Mononuclear cell (primary cell): Measurements from ENCODE around the gene FMN1. TPM values are rescaled to one million over a fixed set of nuclear protein-coding genes. Genes with fewer than 3 reads are reported as not detected.
"Not testable (repeated sequence)": the region's sequence is repeated elsewhere in the genome, so short reads cannot be mapped to it uniquely, and the experiment has no call there.

Source experiments
- H3K27me3 ChIP-seq: 2 replicates; pipeline ENCODE4 v1.6.0; 2011; ENCODE audit warnings: low read length, control low read depth; ENCODE audit not compliant: insufficient read depth
- H3K4me1 ChIP-seq: 2 replicates; pipeline ENCODE4 v1.5.1; 2011; ENCODE audit warnings: mild to moderate bottlenecking, low read length, control low read depth; ENCODE audit not compliant: insufficient read depth
- H3K4me3 ChIP-seq: 2 replicates; pipeline ENCODE4 v1.5.1; 2011; ENCODE audit warnings: mild to moderate bottlenecking, low read length, moderate library complexity
- H3K9me3 ChIP-seq: 2 replicates; pipeline ENCODE4 v1.5.1; 2011; ENCODE audit warnings: low read depth, mild to moderate bottlenecking, control low read depth, low read length
- total RNA-seq: library from RNA; depleted of rRNA; stranded (reverse); fragments of >200 nt; gene quantifications from one replicate; pipeline ENCODE4 v1.2.3, GENCODE V29; 2012

Gene FMN1
- total RNA-seq, 1 donor: 31.2 TPM

DNA sequence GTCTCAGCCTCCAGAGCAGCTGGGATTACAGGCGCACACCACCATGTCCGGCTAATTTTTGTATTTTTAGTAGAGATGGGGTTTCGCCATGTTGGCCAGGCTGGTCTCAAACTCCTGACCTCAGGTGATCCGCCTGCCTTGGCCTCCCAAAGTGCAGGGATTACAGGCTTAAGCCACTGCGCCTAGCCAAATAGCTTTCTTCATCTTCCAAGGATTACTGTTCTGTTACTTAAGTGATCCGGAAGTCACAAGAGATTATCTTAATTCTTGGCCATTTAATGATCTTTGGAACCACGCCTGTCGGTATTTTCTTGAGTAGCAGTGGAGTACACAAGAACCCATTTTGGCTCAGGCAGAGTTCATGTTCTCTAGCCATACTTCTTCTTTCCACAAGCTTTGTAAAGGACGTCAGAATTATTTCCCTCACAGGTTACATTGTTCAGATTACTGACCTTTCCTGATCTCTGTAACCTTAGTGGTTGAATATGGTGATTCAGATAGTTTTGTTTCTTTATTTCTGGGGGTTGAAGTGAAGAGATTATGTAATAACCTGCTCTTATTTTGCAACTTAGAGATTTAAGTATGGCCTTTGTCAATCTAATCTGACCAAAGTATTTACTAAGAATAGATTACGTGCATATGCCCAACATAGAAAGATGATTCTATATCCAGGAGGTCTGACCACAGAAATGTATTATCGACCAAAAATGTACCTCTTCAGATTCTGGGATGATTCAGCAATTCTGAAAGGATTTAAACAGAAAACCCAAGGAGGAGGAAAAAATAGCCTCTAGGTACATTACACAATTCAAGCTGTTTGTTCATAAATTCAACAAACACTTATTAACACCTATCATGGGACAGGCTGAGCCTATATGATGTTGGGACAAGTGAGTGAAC lies 344.5 kb downstream of the FMN1 start:
- Histone ChIP-seq H3K27me3 (no peaks in the 10 kb centered on the region), H3K4me3 (no peak overlapping the region), H3K4me1 (peaks cover 8% of the 10 kb centered on the region), H3K9me3 (no peaks in the 10 kb centered on the region)

DNA sequence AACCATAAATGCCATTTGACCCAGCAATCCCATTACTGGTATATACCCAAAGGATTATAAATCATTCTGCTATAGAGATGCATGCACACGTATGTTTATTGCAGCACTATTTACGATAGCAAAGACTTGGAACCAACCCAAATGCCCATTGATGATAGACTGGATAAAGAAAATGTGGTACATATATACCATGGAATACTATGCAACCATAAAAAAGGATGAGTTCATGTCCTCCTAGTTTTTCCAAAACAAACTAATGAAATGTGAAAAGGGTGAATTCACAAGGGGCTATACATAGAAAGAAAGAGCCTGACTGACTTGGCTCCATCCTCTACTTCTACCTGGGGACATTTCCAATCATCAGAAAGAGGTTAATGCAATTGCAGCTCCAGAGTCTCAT lies 347.8 kb downstream of the FMN1 start:
- not testable (repeated sequence) for H3K4me1 ChIP-seq, H3K27me3 ChIP-seq, H3K9me3 ChIP-seq, H3K4me3 ChIP-seq

DNA sequence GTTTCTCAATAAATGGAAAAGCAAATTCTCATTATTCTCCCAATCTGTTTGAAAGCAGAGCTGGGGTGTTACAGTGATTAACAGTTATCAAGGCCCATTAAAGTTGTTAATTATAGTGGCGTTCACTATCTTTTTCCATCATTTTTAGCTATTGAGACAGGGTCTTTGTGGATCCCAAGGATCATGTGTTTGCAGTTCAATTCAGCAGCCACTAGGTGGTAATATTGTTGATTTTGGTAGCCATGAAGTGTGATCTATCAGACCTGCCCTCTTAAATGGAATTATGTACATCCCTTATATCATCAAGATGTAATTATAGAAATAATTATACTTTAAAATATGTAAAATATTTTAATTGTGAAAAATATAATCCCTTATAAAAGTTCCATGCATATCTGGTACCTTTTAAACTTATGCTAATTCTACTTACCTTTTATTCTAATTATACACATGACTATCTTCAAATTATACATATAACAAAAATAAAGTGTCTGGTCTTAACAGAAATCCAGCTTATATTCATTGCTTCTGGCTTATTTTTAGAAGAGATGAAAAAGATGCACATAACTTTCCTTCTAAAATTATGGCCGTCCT lies 350.3 kb downstream of the FMN1 start:
- H3K27me3 ChIP-seq: no peaks in the 10 kb centered on the region
- H3K9me3 ChIP-seq: no peaks in the 10 kb centered on the region
- no peak overlapping the region for H3K4me3 ChIP-seq
- no peaks in the 10 kb centered on the region for H3K4me1 ChIP-seq

DNA sequence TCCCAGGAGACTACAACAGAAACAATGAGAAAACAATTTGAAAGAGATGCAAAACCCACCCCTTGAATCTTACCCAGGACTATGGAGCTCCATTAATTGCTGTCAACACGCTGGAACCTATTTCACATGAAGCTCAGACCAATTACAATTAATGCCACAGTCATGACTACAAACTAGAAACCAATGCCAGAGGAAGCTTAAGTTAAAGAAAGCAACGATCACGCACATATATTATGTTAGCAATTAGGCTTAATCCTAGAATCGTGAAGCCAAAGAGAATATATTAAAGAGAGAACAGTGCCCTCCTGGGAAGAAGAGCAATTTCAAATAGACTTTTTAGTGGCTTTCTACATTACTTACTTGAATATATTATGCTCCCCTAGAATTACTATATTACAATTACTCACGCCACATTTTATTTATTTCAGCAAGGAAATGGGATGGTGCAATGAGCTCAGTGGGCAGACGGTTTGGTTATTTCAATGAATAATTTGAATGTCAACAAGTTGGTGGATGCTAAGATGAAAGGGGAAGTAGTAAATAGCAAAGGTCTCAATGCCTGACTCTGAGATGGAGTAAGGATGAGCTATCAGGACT lies 351.2 kb downstream of the FMN1 start:
- H3K4me1 ChIP-seq: no peaks in the 10 kb centered on the region
- no peak overlapping the region for H3K4me3 ChIP-seq
- no peaks in the 10 kb centered on the region for H3K27me3 ChIP-seq
- no peaks in the 10 kb centered on the region for H3K9me3 ChIP-seq

DNA sequence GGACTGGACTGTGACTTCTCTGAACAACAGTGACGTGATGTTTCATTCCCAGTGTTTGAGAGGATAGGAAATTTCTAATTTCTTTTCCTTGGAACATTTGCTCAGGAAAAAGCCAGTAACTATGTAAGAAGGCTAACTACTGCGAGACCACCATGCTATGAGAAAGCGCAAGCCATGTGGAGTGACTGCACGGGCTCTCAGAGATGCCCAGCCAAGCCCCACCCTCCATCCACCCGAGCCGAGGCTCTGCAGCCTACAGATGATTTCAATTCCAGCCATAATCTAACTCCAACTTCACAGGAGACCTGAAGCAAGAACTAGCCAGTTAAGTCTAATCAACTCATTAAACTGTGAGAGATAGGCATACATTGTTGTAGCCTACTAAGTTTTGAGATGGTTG lies 352.4 kb downstream of the FMN1 start:
- no peak overlapping the region for H3K4me3 ChIP-seq
- no peaks in the 10 kb centered on the region for H3K27me3 ChIP-seq
- H3K9me3 ChIP-seq: no peaks in the 10 kb centered on the region
- no peaks in the 10 kb centered on the region for H3K4me1 ChIP-seq

DNA sequence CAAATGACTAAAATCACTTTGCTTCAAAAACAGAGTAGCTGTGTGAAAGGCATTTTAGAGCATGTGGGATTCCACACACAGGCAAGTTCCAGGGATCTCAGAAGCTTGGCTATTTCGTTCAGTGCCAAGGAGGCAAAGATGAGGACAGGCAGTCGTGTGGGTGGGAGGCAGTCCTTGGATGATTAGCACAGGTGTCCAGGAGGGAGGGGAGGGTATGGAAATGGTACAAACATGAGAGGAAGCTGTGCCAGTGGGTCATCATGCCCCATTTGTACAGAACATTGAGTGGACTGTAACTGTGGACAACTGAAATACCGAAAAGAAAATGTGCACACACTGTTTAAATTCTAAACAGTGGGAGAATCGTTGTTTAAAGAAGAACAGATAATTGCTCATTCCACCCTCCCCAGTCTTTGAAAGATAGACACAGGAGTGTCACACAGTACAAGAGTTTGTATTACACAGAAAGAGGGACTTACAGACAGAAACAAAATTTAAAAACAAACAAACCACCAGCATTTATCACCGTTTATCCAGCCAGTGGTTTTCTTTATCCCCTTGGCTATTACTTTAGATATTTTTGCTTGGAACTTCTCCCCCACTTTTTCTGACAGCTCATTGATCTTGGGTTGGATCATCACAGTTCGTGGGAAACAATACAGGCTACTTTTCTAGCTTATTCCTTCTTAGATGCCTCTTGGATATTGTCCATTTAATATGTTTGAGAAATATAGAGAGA lies 353.8 kb downstream of the FMN1 start:
- Histone ChIP-seq H3K4me3 (no peak overlapping the region), H3K4me1 (no peaks in the 10 kb centered on the region), H3K9me3 (no peaks in the 10 kb centered on the region), H3K27me3 (no peaks in the 10 kb centered on the region)

DNA sequence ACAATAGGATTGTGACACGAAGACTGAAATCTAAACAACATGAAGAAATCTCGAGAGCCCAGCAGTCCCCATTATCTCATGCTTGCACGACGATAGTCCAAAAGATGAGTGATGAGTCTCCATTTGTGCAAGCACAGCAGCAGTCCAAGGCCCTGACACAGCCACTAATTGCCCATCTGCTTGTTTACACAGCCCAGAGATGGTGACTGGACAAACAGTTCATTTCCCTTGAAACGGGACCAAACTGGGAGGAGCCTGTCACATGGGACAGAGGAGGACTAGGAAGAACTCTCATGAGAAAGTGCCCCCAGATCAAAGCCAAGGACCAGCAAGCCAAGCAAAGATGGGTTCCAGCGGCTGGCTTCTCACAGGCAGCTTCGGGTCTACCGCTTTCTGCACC lies 355.7 kb downstream of the FMN1 start:
- no peaks in the 10 kb centered on the region for H3K27me3 ChIP-seq
- no peaks in the 10 kb centered on the region for H3K9me3 ChIP-seq
- no peaks in the 10 kb centered on the region for H3K4me1 ChIP-seq
- H3K4me3 ChIP-seq: no peak overlapping the region

DNA sequence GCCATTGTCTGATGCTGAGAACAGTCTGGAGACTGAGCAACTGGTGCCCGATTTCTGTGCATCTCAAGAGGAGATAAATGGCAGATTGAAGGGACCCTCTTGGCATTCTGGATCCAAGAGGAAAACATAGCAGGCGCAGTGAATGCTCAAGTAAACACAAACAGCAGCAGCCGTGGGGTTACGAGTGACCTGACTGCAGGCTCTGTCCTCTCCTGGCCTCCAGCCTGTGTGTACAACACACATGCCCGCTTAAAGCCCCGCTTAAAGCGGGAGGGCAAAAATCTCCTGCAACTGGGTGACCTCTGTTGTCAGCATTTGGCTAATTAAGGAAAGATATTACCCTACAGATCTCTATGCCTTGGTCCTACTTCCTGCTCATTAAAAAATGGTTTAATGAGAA lies 356.2 kb downstream of the FMN1 start:
- H3K4me3 ChIP-seq: no peak overlapping the region
- no peaks in the 10 kb centered on the region for H3K9me3 ChIP-seq
- H3K4me1 ChIP-seq: no peaks in the 10 kb centered on the region
- H3K27me3 ChIP-seq: no peaks in the 10 kb centered on the region

DNA sequence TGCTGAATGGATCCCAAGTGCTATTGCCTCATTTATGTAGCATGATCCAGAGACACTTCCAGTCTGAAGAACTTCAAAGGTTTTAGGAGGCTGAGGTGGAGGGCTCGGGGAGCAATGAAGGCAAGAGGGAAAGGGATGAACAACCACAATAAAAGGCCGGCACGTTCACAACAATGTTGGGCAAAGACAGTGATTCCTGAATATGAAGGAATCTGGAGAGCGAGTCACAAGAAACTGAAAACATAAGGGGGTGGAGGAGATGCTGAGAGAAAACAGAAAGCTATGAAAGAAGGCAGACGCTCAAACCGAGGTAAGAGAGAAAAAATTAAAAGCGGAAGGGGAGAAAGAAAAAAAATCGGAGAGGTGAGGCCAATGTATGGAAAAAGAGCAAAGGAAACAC lies 356.6 kb downstream of the FMN1 start:
- Histone ChIP-seq H3K4me1 (no peaks in the 10 kb centered on the region), H3K27me3 (no peaks in the 10 kb centered on the region), H3K4me3 (no peak overlapping the region), H3K9me3 (no peaks in the 10 kb centered on the region)

DNA sequence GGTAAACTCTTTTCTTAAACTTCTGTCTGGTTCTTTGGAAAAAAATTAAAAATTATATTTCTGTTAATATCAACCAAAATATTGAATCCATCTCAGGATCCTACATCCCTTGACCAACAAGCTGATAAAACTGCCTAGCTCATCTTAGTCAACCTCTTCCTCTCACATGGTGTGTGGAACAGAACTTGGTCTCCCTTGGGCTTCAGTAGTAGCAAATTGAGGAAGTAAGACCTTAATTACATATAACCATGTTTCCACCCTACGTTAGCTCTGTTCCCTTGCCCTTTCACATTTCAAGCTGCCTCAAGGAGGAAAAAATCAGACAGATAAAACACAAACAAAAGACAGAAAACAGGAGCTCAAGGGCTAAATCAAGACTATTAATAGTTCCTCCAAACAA lies 360.4 kb downstream of the FMN1 start:
- H3K9me3 ChIP-seq: no peaks in the 10 kb centered on the region
- no peaks in the 10 kb centered on the region for H3K4me1 ChIP-seq
- no peaks in the 10 kb centered on the region for H3K27me3 ChIP-seq
- H3K4me3 ChIP-seq: no peak overlapping the region

DNA sequence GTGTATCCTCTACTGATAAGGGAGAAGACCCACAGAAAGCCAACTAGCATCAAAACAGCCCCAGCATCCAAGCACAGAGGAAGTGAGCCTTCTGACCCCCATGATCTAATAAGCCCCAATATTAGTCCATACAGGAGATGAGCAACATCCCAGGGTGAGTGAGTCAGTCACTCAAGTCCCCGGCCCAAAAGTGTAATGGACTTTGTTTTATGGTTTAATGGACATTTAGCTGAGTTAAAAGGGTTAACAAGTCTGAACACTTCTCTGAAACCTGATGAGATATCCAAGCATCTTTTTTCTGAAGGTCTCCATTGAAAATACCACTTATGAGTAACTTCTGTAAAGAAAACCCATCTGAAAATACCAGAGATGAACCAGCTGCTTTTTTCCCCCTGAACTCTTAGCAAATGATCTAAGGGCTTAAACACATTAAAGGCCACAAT lies 361.1 kb downstream of the FMN1 start:
- Histone ChIP-seq H3K27me3 (no peaks in the 10 kb centered on the region), H3K4me1 (no peaks in the 10 kb centered on the region), H3K4me3 (no peak overlapping the region), H3K9me3 (no peaks in the 10 kb centered on the region)

DNA sequence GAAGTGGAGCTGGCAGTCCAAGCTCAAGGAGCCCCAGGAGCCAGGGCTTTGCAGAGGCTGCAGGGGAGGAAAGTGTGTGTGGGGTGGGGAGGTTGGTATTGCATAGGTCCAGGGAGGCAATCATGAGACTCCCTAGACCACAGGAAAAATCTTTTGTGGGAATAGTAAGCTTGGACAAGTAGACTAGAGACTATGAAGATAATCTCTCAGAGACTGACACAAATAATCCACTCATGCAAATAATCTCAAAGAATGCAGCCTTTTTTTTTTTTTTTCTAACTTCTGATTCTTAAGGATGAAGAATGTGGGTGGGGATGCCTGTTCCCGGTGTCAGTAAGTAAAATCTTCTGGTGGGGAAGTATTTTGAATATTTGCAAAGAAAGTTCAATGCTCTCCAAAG lies 363.0 kb downstream of the FMN1 start:
- Histone ChIP-seq H3K4me1 (no peaks in the 10 kb centered on the region), H3K9me3 (no peaks in the 10 kb centered on the region), H3K4me3 (no peak overlapping the region), H3K27me3 (no peaks in the 10 kb centered on the region)

DNA sequence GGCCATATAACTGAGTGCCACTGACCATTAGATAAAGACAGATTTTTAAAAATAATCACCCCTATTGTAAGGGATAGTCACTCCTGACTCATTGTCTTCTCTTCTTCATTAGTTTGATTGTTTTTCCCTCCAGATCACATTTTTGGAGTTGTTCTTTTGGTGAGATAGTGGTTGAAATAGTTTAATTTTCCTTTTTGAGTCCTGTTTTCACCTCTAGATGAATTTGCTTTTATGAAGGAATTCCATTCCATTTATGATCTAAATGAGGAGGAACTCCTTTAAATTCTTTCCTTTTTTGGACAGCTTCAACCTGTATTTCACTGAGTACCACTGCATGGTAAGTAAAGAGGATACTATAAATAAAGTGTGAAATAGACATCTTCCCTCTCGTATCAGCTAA lies 364.3 kb downstream of the FMN1 start:
- Histone ChIP-seq H3K4me1 (no peaks in the 10 kb centered on the region), H3K9me3 (no peaks in the 10 kb centered on the region), H3K27me3 (no peaks in the 10 kb centered on the region), H3K4me3 (no peak overlapping the region)

DNA sequence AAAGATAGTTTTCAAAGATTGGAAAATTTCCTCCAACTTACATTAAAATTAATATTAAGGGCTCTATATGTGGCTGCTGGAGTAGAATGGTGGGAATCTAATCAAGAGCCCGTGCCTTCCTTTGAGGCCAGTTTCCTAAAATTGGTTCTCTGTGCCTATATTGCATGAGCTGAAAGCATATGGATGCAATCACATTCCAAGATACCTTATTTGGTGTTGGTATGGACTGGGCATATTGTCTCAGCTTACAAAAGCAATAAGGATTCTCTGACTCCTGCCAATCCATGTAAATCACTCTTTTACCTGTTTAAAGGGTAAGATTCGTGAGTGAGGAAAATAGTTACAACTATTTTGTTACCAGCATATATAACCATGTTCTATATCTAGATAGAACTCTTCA lies 365.1 kb downstream of the FMN1 start:
- Histone ChIP-seq H3K4me3 (no peak overlapping the region), H3K4me1 (no peaks in the 10 kb centered on the region), H3K9me3 (no peaks in the 10 kb centered on the region), H3K27me3 (no peaks in the 10 kb centered on the region)

DNA sequence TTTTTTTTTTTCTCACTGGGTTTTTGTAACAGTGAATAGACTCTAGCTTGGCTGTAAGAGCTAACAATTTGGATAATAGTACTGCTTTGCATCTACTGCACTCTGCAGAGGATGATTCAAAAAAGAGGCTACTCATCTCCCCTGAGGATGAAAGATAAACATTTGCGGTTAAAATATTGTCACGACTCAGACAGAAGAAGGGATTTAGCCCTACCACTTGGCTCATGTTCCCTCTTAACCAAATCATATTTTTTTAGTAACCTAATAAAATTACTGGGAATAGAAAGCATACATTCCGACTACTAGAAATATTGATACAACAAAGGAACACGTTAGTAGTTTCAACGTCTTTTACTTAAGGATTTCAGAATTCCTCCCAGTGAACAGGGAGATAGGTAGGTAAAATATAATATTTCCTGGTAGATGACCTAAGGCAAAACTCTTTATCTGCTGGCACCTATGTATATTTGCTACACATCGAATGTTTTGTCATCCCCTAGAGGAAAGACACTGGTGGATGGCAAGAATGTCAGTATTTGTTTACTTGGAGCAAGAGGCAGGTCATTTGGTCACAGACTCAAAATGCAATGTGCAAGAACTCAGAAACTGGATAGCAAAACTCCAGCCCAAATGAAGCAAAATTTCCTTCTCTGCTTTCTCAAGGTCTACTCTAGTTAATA lies 365.9 kb downstream of the FMN1 start:
- Histone ChIP-seq H3K27me3 (no peaks in the 10 kb centered on the region), H3K4me3 (no peak overlapping the region), H3K4me1 (no peaks in the 10 kb centered on the region), H3K9me3 (no peaks in the 10 kb centered on the region)
